H1 (cell line): ENCODE results near the gene TDRD12. TPM values are rescaled to one million over a fixed set of nuclear protein-coding genes. Genes with fewer than 3 reads are reported as not detected.

ENCODE experiments used
- CTCF ChIA-PET: fragments of 300-600 bp; sonication (Branson Sonifier 250); formaldehyde crosslinking; loops from one replicate; lab custom pipeline; 2021; ENCODE audit not compliant: partially characterized antibody; lab: Charles Lee
- POLR2A ChIA-PET: fragments of 300-600 bp; sonication (Branson Sonifier 250); formaldehyde crosslinking; loops from one replicate; lab custom pipeline; 2021; ENCODE audit warnings: inconsistent platforms; ENCODE audit not compliant: partially characterized antibody; lab: Charles Lee
- DNase-seq, 2 experiments: peaks; one replicate each; pipeline versions ENCODE4 v3.0.0 to v3.0.0-alpha.2; 2010 to 2022; ENCODE audit warnings: low spot score in 2 of 2, low read depth in 1 of 2, mixed read lengths in 1 of 2
- FAIRE-seq: peaks from 2 replicates; lab custom pipeline; 2011; peaks lifted over from hg19 to GRCh38; lab: Jason Lieb, UNC
- H2AFZ ChIP-seq: 2 replicates; pipeline ENCODE4 v1.8.1; 2012; ENCODE audit warnings: low read length, inconsistent platforms
- H2AK5ac ChIP-seq: 2 replicates; pipeline ENCODE4 v1.6.1; 2013; ENCODE audit warnings: low read depth, low read length
- H2BK120ac ChIP-seq: replicated peaks from 2 replicates; pipeline ENCODE3; 2013; ENCODE audit warnings: low read depth, low read length, inconsistent platforms
- H2BK12ac ChIP-seq: 2 replicates; pipeline ENCODE4 v1.6.1; 2013; ENCODE audit warnings: low read depth, low read length
- H2BK15ac ChIP-seq: 2 replicates; pipeline ENCODE4 v1.6.1; 2013; ENCODE audit warnings: low read length
- H2BK20ac ChIP-seq: 2 replicates; pipeline ENCODE4 v1.6.1; 2013; ENCODE audit warnings: low read length
- H2BK5ac ChIP-seq: 2 replicates; pipeline ENCODE4 v1.6.1; 2013; ENCODE audit warnings: low read depth, low read length
- H3K14ac ChIP-seq: 2 replicates; pipeline ENCODE4 v1.6.1; 2013; ENCODE audit warnings: inconsistent platforms; ENCODE audit not compliant: insufficient read length
- H3K18ac ChIP-seq: 2 replicates; pipeline ENCODE4 v1.6.1; 2013; ENCODE audit warnings: low read length; ENCODE audit errors: extremely low read depth
- H3K23ac ChIP-seq: 2 replicates; pipeline ENCODE4 v1.6.1; 2013; ENCODE audit warnings: inconsistent platforms; ENCODE audit not compliant: insufficient read length
- H3K23me2 ChIP-seq: 2 replicates; pipeline ENCODE4 v1.6.1; 2013; ENCODE audit warnings: low read depth, low read length
- H3K27ac ChIP-seq: 2 replicates; pipeline ENCODE4 v1.6.1; 2011; ENCODE audit warnings: low read depth, low read length, inconsistent platforms
- H3K27me3 ChIP-seq, 4 experiments: replicated peaks in 1 of 4; 1 replicate in 1 of 4; 2 replicates in 3 of 4; pipeline versions ENCODE4 v1.6.1 to v1.8.1; 2011 to 2013; ENCODE audit warnings: low read length in 3 of 4, mild to moderate bottlenecking in 3 of 4, inconsistent platforms in 2 of 4, mixed read lengths in 2 of 4, moderate library complexity in 1 of 4; ENCODE audit not compliant: control insufficient read depth in 3 of 4, insufficient read depth in 3 of 4; ENCODE audit errors: extremely low read depth in 1 of 4
- H3K36me3 ChIP-seq, 4 experiments: 2 replicates each; pipeline versions ENCODE4 v1.6.1 to v1.8.1; 2011 to 2013; ENCODE audit warnings: mild to moderate bottlenecking in 4 of 4, low read length in 3 of 4, moderate library complexity in 2 of 4, control low read depth in 1 of 4, inconsistent platforms in 1 of 4; ENCODE audit not compliant: insufficient read depth in 4 of 4, control insufficient read depth in 2 of 4
- H3K4ac ChIP-seq: replicated peaks from 2 replicates; pipeline ENCODE3; 2013; ENCODE audit warnings: low read length, low read depth, mixed read lengths, inconsistent platforms; ENCODE audit not compliant: insufficient read length
- H3K4me1 ChIP-seq, 4 experiments: replicated peaks in 1 of 4; 1 replicate in 1 of 4; 2 replicates in 3 of 4; pipeline versions ENCODE4 v1.6.1 to v1.8.1; 2011 to 2013; ENCODE audit warnings: low read length in 3 of 4, inconsistent platforms in 2 of 4, mixed read lengths in 1 of 4; ENCODE audit not compliant: insufficient read depth in 4 of 4, control insufficient read depth in 3 of 4
- H3K4me2 ChIP-seq, 2 experiments: 2 replicates each; pipeline versions ENCODE4 v1.6.1 to v1.8.1; 2011 to 2013; ENCODE audit warnings: low read depth in 2 of 2, low read length in 2 of 2, control low read depth in 1 of 2, inconsistent platforms in 1 of 2, mild to moderate bottlenecking in 1 of 2; ENCODE audit not compliant: insufficient read depth in 1 of 2
- H3K4me3 ChIP-seq, 4 experiments: fragments of 200-600, 300-600 bp in 1 of 4; sonication (generic), shearing (Covaris generic), sonication (Bioruptor Twin) in 1 of 4; 2 replicates each; pipeline versions ENCODE4 v1.5.1 to v1.8.1; 2011 to 2016; ENCODE audit warnings: low read length in 4 of 4, low read depth in 3 of 4, control low read depth in 2 of 4, inconsistent platforms in 2 of 4, mild to moderate bottlenecking in 2 of 4, mixed read lengths in 1 of 4, moderate library complexity in 1 of 4; ENCODE audit not compliant: insufficient read depth in 2 of 4; ENCODE audit errors: extremely low read depth in 1 of 4
- H3K56ac ChIP-seq: replicated peaks from 2 replicates; pipeline ENCODE3; 2013; ENCODE audit warnings: low read depth, mild to moderate bottlenecking, mixed read lengths, low read length, inconsistent platforms; ENCODE audit not compliant: insufficient read length
- H3K79me1 ChIP-seq: 2 replicates; pipeline ENCODE4 v1.6.1; 2013; ENCODE audit warnings: low read depth, low read length, control low read depth
- H3K79me2 ChIP-seq, 2 experiments: 2 replicates each; pipeline versions ENCODE4 v1.6.1 to v1.8.1; 2012 to 2013; ENCODE audit warnings: low read length in 2 of 2, mild to moderate bottlenecking in 2 of 2, inconsistent platforms in 1 of 2; ENCODE audit not compliant: insufficient read depth in 2 of 2, control insufficient read depth in 1 of 2
- H3K9ac ChIP-seq, 4 experiments: replicated peaks in 1 of 4; 1 replicate in 1 of 4; 2 replicates in 3 of 4; pipeline versions ENCODE4 v1.6.1 to v1.8.1; 2011 to 2013; ENCODE audit warnings: low read depth in 3 of 4, low read length in 3 of 4, control low read depth in 2 of 4, mild to moderate bottlenecking in 2 of 4, moderate library complexity in 2 of 4, inconsistent platforms in 1 of 4; ENCODE audit errors: extremely low read depth in 1 of 4
- H3K9me3 ChIP-seq, 2 experiments: 2 replicates each; pipeline versions ENCODE4 v1.6.1 to v1.8.1; 2012 to 2013; ENCODE audit warnings: mild to moderate bottlenecking in 2 of 2, moderate library complexity in 2 of 2, control low read depth in 1 of 2, inconsistent platforms in 1 of 2, low read depth in 1 of 2, low read length in 1 of 2, mixed read lengths in 1 of 2; ENCODE audit not compliant: insufficient read depth in 2 of 2
- H4K20me1 ChIP-seq, 2 experiments: replicated peaks in 1 of 2; 2 replicates each; pipeline versions ENCODE3 to v1.8.1; 2011 to 2013; ENCODE audit warnings: inconsistent platforms in 2 of 2, low read length in 2 of 2, mild to moderate bottlenecking in 1 of 2; ENCODE audit not compliant: insufficient read depth in 2 of 2, control insufficient read depth in 1 of 2
- H4K5ac ChIP-seq: 2 replicates; pipeline ENCODE4 v1.6.1; 2013; ENCODE audit warnings: low read length, low read depth, mixed read lengths, inconsistent platforms; ENCODE audit not compliant: insufficient read length
- H4K8ac ChIP-seq: 2 replicates; pipeline ENCODE4 v1.8.0; 2013; ENCODE audit warnings: mild to moderate bottlenecking, moderate library complexity, low read length, inconsistent platforms; ENCODE audit not compliant: insufficient read depth; ENCODE audit errors: extremely low read depth
- H4K91ac ChIP-seq: replicated peaks from 2 replicates; pipeline ENCODE3; 2013; ENCODE audit warnings: low read length, mixed read lengths, inconsistent platforms; ENCODE audit not compliant: insufficient read length
- ASH2L ChIP-seq: fragments of 200-600, 300-600 bp; sonication (generic); IDR thresholded peaks from one replicate; pipeline ENCODE4 v1.7.1; 2017; ENCODE audit warnings: low read length
- CHD2 ChIP-seq: IDR thresholded peaks from 2 replicates; pipeline ENCODE4 v1.6.1; 2012; ENCODE audit warnings: low read length, improper control_type of control experiment
- E2F6 ChIP-seq: IDR thresholded peaks from 2 replicates; pipeline ENCODE4 v1.6.1; 2012; ENCODE audit warnings: inconsistent platforms
- FOSL1 ChIP-seq: IDR thresholded peaks from 2 replicates; pipeline ENCODE4 v1.6.1; 2011; ENCODE audit warnings: mild to moderate bottlenecking, low read depth, low read length, moderate library complexity; ENCODE audit not compliant: insufficient read depth
- JUND ChIP-seq: IDR thresholded peaks from 2 replicates; pipeline ENCODE4 v1.6.1; 2011; ENCODE audit warnings: mild to moderate bottlenecking, improper control_type of control experiment, low read length
- KDM5A ChIP-seq: fragments of 200-600 bp; IDR thresholded peaks from 2 replicates; pipeline ENCODE4 v1.7.1; 2012; ENCODE audit warnings: mild to moderate bottlenecking, low read length, inconsistent platforms, mixed read lengths
- NRF1 ChIP-seq: IDR thresholded peaks from 2 replicates; pipeline ENCODE4 v1.6.1; 2011; ENCODE audit warnings: mild to moderate bottlenecking, low read depth, low read length, improper control_type of control experiment
- POLR2A ChIP-seq, 2 experiments: IDR thresholded peaks; 1 replicate in 1 of 2; 2 replicates in 1 of 2; pipeline ENCODE4 v1.6.1; 2011; ENCODE audit warnings: low read depth in 2 of 2, low read length in 2 of 2, mild to moderate bottlenecking in 2 of 2; ENCODE audit errors: control extremely low read depth in 1 of 2
- RBBP5 ChIP-seq: IDR thresholded peaks from 2 replicates; pipeline ENCODE4 v1.7.1; 2012; ENCODE audit warnings: low read depth, mild to moderate bottlenecking, inconsistent platforms, low read length, moderate library complexity, borderline replicate concordance
- SP2 ChIP-seq: IDR thresholded peaks from 2 replicates; pipeline ENCODE4 v1.6.1; 2012; ENCODE audit warnings: mild to moderate bottlenecking, low read length, inconsistent platforms
- SP4 ChIP-seq: IDR thresholded peaks from 2 replicates; pipeline ENCODE4 v1.6.1; 2012; ENCODE audit warnings: low read length, inconsistent platforms
- ZNF274 ChIP-seq: IDR thresholded peaks from 2 replicates; pipeline ENCODE4 v1.7.0; 2012; ENCODE audit warnings: low read length, borderline replicate concordance; ENCODE audit errors: extremely low read depth
- WGBS, 2 experiments: shearing (Covaris generic) in 1 of 2; methylation state at CpG; one replicate each; pipeline versions ENCODE4 v1.1.6 to v1.1.7; 2013 to 2015; ENCODE audit warnings: low lambda C conversion rate in 2 of 2, mixed read lengths in 2 of 2, inconsistent platforms in 1 of 2, low coverage in 1 of 2, missing lambda C conversion rate in 1 of 2; ENCODE audit not compliant: insufficient replicate concordance in 2 of 2, insufficient coverage in 1 of 2, insufficient read length in 1 of 2; ENCODE audit errors: extremely low coverage in 1 of 2, missing lambda C conversion rate in 1 of 2; 5-methylcytosine and 5-hydroxymethylcytosine counted together
- polyA plus RNA-seq, 7 experiments: library from polyadenylated mRNA; depleted of rRNA in 3 of 7; stranded (reverse) in 5 of 7; unstranded in 2 of 7; fragments of >200 nt in 5 of 7; fragments of 200-250 nt in 2 of 7; gene quantifications; 1 replicate in 5 of 7; 2 replicates in 1 of 7; 4 replicates in 1 of 7; pipeline versions ENCODE4 v1.2.1 to v1.2.3, GENCODE V29; 2011 to 2013; ENCODE audit warnings: missing spikeins in 2 of 7, mixed read lengths in 2 of 7
- total RNA-seq: library from RNA; stranded (reverse); fragmentation: NEBNext Ultra II Directional; extraction: Animal tissue kit (Norgen Biotek cat#: 25700); gene quantifications from 2 replicates; pipeline ENCODE4 v1.2.1, GENCODE V29; 2021
- TF ChIP-seq, protein P1 (sequence below): IDR thresholded peaks from 2 replicates; pipeline ENCODE4 v1.6.1; 2012; ENCODE audit warnings: low read length, inconsistent platforms

TDRD12 gene
- total and polyA plus RNA-seq, 2 of the 8 experiments (the other 6 are each of a cell fraction or from before 2014, with no cell fraction given) = 0.39 to 0.88 TPM

DNA sequence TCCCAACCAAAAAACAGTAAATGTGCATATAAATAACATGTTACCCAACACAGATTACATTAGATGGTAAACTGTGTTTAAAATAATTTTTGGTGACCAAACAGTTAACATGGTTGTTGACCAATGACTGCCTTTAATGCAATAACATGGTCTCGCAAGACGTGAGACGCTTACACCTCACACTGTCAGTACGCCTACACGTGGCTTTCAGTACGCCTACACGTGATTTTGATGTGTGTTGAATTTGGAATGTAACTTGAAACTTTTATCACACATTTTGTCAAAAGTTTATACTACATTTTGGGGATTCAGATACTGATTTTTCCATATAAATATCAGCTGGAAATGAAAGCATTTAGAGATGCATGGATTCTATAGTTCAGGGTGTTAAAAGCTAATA is 118.0 kb downstream of the TDRD12 start:
- POLR2A ChIA-PET = no interaction called here
- H3K4ac ChIP-seq = no peak overlapping the region
- TF ChIP-seq CHD2 (no peak), FOSL1 (no peak), E2F6 (no peak), ZNF274 (no peak), SP2 (no peak), NRF1 (no peak), SP4 (no peak), ASH2L (no peak), POLR2A (IDR thresholded peaks at IDR 0.05; ENCODE audit: control extremely low read depth in 1 of 2, low read depth in 2 of 2, low read length in 2 of 2) (no peak), KDM5A (no peak), JUND (no peak), RBBP5 (no peak)
- TF ChIP-seq, protein P1, sequence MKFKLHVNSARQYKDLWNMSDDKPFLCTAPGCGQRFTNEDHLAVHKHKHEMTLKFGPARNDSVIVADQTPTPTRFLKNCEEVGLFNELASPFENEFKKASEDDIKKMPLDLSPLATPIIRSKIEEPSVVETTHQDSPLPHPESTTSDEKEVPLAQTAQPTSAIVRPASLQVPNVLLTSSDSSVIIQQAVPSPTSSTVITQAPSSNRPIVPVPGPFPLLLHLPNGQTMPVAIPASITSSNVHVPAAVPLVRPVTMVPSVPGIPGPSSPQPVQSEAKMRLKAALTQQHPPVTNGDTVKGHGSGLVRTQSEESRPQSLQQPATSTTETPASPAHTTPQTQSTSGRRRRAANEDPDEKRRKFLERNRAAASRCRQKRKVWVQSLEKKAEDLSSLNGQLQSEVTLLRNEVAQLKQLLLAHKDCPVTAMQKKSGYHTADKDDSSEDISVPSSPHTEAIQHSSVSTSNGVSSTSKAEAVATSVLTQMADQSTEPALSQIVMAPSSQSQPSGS = no peak

More for the DNA sequence above, 118.0 kb downstream of the TDRD12 start:
- Histone ChIP-seq H3K4me2 (no peak overlapping the region), H4K8ac (no peak overlapping the region), H2BK15ac (no peak overlapping the region), H2BK120ac (no peak overlapping the region), H2AK5ac (no peak overlapping the region), H3K9ac (no peak overlapping the region), H4K20me1 (no peaks in the 10 kb centered on the region), H2BK20ac (no peak overlapping the region), H3K9me3 (peaks cover 0 to 5% of the 10 kb centered on the region in 2 experiments; a peak in 2 of 4 replicates), H3K56ac (no peak overlapping the region), H2AFZ (no peak overlapping the region), H3K79me2 (no peaks in the 10 kb centered on the region), H3K27me3 (no peaks in the 10 kb centered on the region), H3K36me3 (no peaks in the 10 kb centered on the region), H3K14ac (no peak overlapping the region), H3K79me1 (no peaks in the 10 kb centered on the region), H3K4me1 (no peaks in the 10 kb centered on the region), H4K91ac (no peak overlapping the region), H3K23me2 (no peaks in the 10 kb centered on the region), H3K4me3 (no peak overlapping the region), H3K18ac (no peak overlapping the region), H3K27ac (no peak overlapping the region), H2BK5ac (no peak overlapping the region), H4K5ac (no peak overlapping the region), H2BK12ac (no peak overlapping the region), H3K23ac (no peak overlapping the region)
- CTCF ChIA-PET = interaction anchor here (0.6 to 2.4 kb wide), 2 partner anchors 14 to 61 kb away, joined by 3 to 6 read pairs; no protein-coding TSS in a partner anchor
- WGBS, 2 experiments = 87% methylated on average over 7 of the region's 7 CpGs; no CpG with 5 or more reads in 1 of the 2 experiments
- FAIRE-seq (no peak), DNase-seq (no peak)
